Stimulated activated CD4-positive, alpha-beta T cell treated with anti-CD3 and anti-CD28 coated beads, TNF-alpha, amount 100 ng/mL, for 4 hours (primary cell): ENCODE measurements around the gene ITPR3.

ENCODE experiments used
- DNase-seq, 3 experiments: peaks; one replicate each; pipeline ENCODE4 v3.0.0-alpha.2; 2020; ENCODE audit warnings: low read depth in 3 of 3

ITPR3 gene

GRCh38 chr6:33719326-33719987 is 98.3 kb downstream of the ITPR3 start:
- DNase-seq: no peak

- DNase-seq: no peak
Measured at GRCh38 chr6:33720998-33721397, 99.9 kb downstream of the ITPR3 start.

GRCh38 chr6:33721508-33721907 is 100.4 kb downstream of the ITPR3 start:
- DNase-seq: no peak

- DNase-seq: no peak
Measured at GRCh38 chr6:33722103-33722623, 101.0 kb downstream of the ITPR3 start.

GRCh38 chr6:33723371-33724085 is 102.4 kb downstream of the ITPR3 start:
- no peak for DNase-seq

- no peak for DNase-seq
Measured at GRCh38 chr6:33724102-33725023, 103.2 kb downstream of the ITPR3 start.

- no peak for DNase-seq
Measured at GRCh38 chr6:33725222-33725621, 104.1 kb downstream of the ITPR3 start.

- no peak for DNase-seq
Measured at GRCh38 chr6:33725891-33726673, 105.0 kb downstream of the ITPR3 start.

- no peak for DNase-seq
Measured at GRCh38 chr6:33726696-33727095, 105.6 kb downstream of the ITPR3 start.

- no peak for DNase-seq
Measured at GRCh38 chr6:33727126-33727525, 106.0 kb downstream of the ITPR3 start.

- no peak for DNase-seq
Measured at GRCh38 chr6:33727932-33728331, 106.8 kb downstream of the ITPR3 start.

GRCh38 chr6:33728438-33728837 is 107.3 kb downstream of the ITPR3 start:
- no peak for DNase-seq

- DNase-seq: no peak
Measured at GRCh38 chr6:33729059-33729458, 107.9 kb downstream of the ITPR3 start.

GRCh38 chr6:33730611-33731010 is 109.5 kb downstream of the ITPR3 start:
- no peak for DNase-seq

- no peak for DNase-seq
Measured at GRCh38 chr6:33731035-33731434, 109.9 kb downstream of the ITPR3 start.

- no peak for DNase-seq
Measured at GRCh38 chr6:33731751-33732282, 110.7 kb downstream of the ITPR3 start.

GRCh38 chr6:33732385-33732784 is 111.3 kb downstream of the ITPR3 start:
- no peak for DNase-seq

- DNase-seq: no peak
Measured at GRCh38 chr6:33732817-33733708, 111.9 kb downstream of the ITPR3 start.

GRCh38 chr6:33733709-33734007 is 112.5 kb downstream of the ITPR3 start:
- DNase-seq: no peak

GRCh38 chr6:33735216-33735615 is 114.1 kb downstream of the ITPR3 start:
- no peak for DNase-seq
